T follicular helper cell (primary cell): ENCODE data around the gene ING1.
"Not testable (repeated sequence)": the region's sequence is repeated elsewhere in the genome, so short reads cannot be mapped to it uniquely, and the experiment has no call there.

Source experiments
- DNase-seq: peaks from one replicate; pipeline ENCODE4 v3.0.0-alpha.2; 2020; ENCODE audit warnings: low read depth

ING1 gene

DNA sequence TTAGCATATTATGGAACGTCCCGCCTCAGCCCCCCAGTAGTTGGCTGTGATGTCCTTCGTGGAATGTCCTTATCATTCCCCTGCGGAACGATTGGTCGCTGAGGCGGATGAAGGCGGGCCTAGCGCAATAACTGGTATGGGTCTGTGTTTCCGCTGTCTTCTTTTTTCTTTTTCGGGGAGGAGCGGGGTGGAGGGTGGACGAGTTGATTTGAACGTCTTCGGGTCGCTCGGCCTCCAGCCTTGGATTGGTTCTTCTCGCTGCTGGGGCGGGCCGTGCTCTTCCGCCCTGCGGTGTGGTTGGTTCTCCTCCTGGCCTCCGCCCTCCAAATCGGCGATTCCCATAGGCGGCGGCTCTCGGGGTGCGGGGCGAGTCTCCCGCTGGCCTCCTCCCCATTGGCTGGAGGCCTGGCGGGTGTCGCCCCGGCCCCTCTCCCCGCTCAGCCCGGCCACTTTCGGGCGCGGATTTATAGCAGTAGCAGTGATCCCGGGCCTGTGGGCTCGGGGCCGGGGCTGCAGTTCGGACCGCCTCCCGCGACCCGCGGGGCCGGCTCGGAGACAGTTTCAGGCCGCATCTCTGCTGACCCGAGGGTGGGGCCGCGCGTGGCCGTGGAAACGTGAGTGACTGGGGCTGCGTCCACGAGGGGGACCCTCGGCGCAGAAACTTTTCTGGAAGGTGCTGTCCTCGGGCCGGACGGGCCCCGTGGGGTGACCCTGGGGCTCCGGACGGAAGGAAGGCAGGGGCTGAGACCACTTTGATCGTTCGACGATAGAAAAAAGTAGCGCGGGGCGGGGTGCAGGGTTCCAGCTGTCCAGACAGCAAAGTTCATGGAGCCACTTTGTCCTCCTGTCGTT, 2.1 kb downstream of the ING1 start:
- DNase-seq: peak; percentile 94

DNA sequence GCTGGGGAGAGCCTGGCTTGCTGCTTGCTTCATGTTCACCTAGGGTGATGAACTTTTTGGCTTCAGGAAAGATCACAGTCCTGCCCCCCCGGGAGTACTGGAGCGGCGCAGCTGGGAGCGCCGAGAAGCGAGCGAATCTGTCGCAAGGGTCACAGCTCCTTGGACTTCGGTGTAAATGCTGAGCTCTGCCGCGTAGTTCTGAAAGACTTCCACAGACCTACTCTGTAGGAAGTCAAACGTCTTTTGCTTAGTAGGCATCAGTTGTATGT, 2.7 kb downstream of the ING1 start:
- no peak for DNase-seq

- no peak for DNase-seq
Measured at GRCh38 chr13:110719036-110719710, 5.7 kb downstream of the ING1 start.

DNA sequence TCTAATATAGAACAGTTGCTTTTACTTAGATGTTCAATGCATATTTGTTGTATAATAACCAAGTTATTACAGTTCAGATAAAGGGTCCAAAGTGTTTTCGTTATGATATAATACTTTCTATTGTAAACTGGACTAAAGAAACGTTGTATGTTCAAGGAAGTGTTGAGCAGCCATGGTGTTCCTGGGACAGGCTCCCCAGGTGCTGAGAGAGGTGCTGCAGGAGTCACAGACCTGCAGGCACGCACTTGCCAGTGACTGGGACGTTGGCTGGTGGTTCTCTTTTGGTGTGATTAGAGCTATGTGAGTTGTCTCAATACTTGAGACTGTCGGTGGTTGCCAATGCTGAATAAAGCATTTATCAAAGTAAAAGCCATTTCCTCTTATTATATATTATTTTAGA, 9.5 kb downstream of the ING1 start:
- DNase-seq: no peak

DNA sequence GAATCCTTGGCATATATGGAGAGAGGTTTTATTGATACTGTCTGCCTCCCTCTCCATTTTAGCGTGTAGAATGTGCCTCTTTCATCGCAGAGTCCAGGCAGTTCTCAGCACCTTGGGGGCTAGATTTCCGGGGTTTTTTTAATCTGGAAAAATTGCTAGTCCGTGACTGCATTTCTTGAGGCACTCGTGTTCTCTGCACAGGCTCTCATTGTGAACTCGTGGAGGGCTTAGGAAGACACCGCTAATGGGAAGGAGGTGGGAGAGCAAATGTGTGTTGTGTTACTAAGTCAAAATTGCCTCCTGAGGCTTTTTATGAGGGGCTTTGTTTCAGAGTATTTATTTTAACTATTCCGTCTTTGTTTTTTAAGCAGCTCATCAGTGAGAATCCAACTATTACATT, 10.1 kb downstream of the ING1 start:
- DNase-seq: no peak

GRCh38 chr13:110726153-110726552, 12.7 kb downstream of the ING1 start:
- not testable (repeated sequence) for DNase-seq

- no peak for DNase-seq
Measured at GRCh38 chr13:110726726-110727125, 13.2 kb downstream of the ING1 start.

- DNase-seq: no peak
Measured at GRCh38 chr13:110731072-110731471, 17.6 kb downstream of the ING1 start.

DNA sequence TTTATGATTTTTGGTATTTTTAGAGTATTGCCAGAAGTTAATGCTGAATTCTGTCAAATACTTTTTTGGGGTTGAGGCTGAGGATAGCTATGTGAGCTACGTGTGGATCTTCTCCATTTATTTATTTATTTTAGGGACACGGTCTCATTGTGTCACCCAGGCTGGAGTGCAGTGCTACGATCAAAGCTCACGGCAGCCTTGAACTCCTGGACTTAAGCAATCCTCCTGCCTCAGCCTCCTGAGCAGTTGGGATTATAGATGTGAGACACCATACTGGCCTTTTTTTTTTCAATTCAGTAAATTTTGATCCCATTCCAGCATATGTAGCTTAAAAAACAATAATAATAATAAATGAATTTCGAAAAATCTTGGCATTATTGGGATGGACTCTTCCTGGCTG, 21.1 kb downstream of the ING1 start:
- DNase-seq: no peak

DNA sequence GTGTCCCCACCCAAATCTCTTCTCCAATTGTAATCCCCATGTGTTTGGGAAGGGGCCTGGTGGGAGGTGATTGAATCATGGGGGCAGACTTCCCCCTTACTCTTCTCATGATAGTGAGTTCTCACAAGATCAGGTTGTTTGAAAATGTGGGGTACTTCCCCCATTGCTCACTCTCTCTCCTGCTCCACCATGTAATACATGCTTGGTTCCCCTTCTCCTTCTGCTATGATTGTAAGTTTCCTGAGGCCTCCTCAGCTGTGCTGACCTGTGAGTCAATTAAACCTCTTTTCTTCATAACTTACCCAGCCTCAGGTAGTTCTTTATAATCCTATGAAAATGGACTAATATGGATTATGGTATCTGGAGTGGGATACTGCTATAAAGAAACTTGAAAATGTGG, 24.1 kb downstream of the ING1 start:
- no peak for DNase-seq

DNA sequence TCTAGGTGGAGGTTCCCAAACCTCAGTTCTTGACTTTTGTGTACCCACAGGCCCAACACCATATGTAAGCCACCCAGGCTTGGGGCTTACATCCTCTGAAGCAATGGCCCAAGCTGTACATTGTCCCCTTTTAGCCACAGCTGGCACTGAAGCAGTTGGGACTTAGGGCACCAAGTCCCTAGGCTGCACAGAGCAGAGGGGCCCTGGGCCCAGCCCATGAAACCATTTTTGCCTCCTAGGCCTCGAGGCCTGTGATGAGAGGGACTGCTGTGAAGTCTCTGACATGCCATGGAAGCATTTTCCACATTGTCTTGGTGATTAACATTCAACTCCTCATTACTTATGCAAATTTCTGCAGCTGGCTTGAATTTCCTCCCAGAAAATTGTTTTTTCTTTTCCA, 30.2 kb downstream of the ING1 start:
- no peak for DNase-seq

DNA sequence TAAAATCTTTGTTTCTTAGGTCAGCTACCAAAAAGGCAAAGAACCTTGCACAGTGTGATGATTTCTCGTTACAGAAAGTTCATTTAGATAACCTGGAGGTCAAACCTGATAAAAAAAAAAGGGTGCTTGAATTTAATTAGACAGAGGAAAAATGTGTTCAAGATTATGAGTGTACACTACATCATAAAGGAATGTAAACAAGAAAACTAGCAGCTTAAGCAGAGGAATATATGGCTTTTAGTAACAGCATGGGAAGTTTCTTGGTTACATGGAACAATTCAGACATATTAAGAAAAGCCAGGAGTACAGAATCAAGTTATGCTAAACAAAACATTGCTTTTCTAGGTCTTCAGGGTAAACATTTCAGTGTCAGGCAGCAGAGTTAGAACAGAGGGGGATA, 32.9 kb downstream of the ING1 start:
- DNase-seq: no peak

DNA sequence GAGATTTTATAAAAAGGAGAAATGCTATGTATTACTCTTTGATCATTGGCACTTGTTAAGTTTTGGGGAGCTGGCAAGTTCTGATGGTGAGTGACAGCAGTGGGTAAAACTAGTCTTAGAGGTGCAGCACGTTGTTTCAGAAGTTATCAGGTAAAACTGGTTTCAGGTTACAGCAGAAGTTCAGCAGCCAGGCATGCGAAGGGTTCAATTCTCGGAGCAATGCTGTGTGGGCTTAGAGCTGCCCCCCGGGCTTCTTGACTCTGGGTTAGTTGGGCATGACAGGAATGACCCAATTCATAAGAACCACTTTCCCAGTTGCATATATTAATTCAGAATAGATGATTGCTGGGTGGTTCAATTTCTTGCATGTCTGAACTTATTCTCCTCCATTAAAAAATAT, 34.8 kb downstream of the ING1 start:
- DNase-seq: no peak

- DNase-seq: no peak
Measured at GRCh38 chr13:110756219-110756631, 42.7 kb downstream of the ING1 start.

GRCh38 chr13:110757296-110757695, 43.8 kb downstream of the ING1 start:
- no peak for DNase-seq

- no peak for DNase-seq
Measured at GRCh38 chr13:110758195-110758805, 44.8 kb downstream of the ING1 start.

DNA sequence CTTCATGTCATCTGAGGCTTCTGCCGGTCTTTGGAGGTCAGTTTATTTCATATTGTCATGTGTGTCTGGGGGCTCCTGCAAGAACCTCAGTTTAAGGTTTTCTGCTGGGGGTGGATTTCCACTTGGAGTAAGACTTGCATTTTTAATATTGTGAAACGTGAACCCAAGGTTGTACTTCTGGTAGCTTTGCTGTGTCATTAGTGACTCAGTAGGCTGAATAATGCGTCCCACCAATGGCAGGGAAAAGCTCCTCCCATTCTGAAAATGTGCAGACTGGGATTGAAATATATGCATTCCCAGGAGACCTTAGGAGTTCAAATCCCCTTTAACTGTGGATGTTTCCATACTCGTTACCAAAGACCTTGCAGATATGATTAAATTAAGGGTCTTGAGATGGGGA, 46.2 kb downstream of the ING1 start:
- no peak for DNase-seq

DNA sequence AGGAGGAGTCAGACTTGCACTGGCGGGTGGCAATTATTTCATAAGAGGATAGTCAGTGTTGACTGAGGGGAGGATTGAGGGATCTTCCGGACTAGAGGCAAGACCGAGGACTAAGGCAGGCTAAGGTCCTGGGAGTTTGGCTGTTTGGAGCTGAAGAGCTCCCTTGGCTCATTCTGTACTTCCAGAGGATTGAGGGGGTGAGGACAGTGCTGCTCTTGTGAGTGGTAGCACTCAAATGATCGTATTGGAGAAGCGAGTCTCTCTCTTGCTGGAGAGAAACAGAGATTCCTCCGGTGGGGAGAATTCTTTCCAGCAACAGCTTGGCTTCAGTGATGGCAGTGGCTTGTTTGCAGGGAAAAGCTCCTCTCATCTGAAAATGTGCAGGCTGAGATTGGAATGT, 47.1 kb downstream of the ING1 start:
- DNase-seq: no peak

- no peak for DNase-seq
Measured at GRCh38 chr13:110766671-110767430, 53.4 kb downstream of the ING1 start.

- no peak for DNase-seq
Measured at GRCh38 chr13:110767476-110767875, 54.0 kb downstream of the ING1 start.

GRCh38 chr13:110769097-110769496, 55.6 kb downstream of the ING1 start:
- no peak for DNase-seq

GRCh38 chr13:110770678-110771077, 57.2 kb downstream of the ING1 start:
- DNase-seq: no peak

GRCh38 chr13:110771194-110771593, 57.7 kb downstream of the ING1 start:
- no peak for DNase-seq
